Measurements from ENCODE around the gene PTK7. TPM values are rescaled to one million over a fixed set of nuclear protein-coding genes. Genes with fewer than 3 reads are reported as not detected.
A peak's percentile ranks its signal among the peaks of the same experiment; 100 is the strongest.
"Not testable (repeated sequence)": the region's sequence is repeated elsewhere in the genome, so short reads cannot be mapped to it uniquely, and the experiment has no call there.

The PTK7 gene
- polyA plus RNA-seq, 4 donors: 230 to 296 (median 261) TPM

GRCh38 chr6:43053545-43054205 is 22.4 kb upstream of the PTK7 start, which contains the start of gene CUL7:
CUL7 (minus strand) TSS chr6:43053851; CDS start chr6:43052788, 1,063 bp downstream.
- DNase-seq (ENCODE audit: low read depth in 4 of 4, low spot score in 2 of 4): peak; percentile 69 to 90 (median 82)

GRCh38 chr6:43054206-43054943 is 21.7 kb upstream of the PTK7 start:
- no peak for DNase-seq (ENCODE audit: low read depth in 4 of 4, low spot score in 2 of 4)

GRCh38 chr6:43055966-43056365 is 20.1 kb upstream of the PTK7 start:
- DNase-seq (ENCODE audit: low read depth in 4 of 4, low spot score in 2 of 4): no peak

- no peak for DNase-seq (ENCODE audit: low read depth in 4 of 4, low spot score in 2 of 4)
Measured at GRCh38 chr6:43058531-43058930, 17.6 kb upstream of the PTK7 start.

- DNase-seq (ENCODE audit: low read depth in 4 of 4, low spot score in 2 of 4): peak; percentile 89 to 98 (median 98)
Measured at GRCh38 chr6:43059168-43060033, 16.7 kb upstream of the PTK7 start, which contains the start of the genes KLC4 and MRPL2. KLC4 (plus strand) TSS chr6:43059631; CDS start chr6:43061336, 1,705 bp downstream. MRPL2 (minus strand) TSS chr6:43059434; CDS start chr6:43059381, 53 bp downstream.

GRCh38 chr6:43060034-43060754 is 15.9 kb upstream of the PTK7 start:
- no peak for DNase-seq (ENCODE audit: low read depth in 4 of 4, low spot score in 2 of 4)

- no peak for DNase-seq (ENCODE audit: low read depth in 4 of 4, low spot score in 2 of 4)
Measured at GRCh38 chr6:43060755-43061633, 15.1 kb upstream of the PTK7 start.

GRCh38 chr6:43061861-43062260 is 14.3 kb upstream of the PTK7 start:
- no peak for DNase-seq (ENCODE audit: low read depth in 4 of 4, low spot score in 2 of 4)

- DNase-seq (ENCODE audit: low read depth in 4 of 4, low spot score in 2 of 4): no peak
Measured at GRCh38 chr6:43062818-43063217, 13.3 kb upstream of the PTK7 start.

GRCh38 chr6:43070028-43070632 is 6.0 kb upstream of the PTK7 start:
- DNase-seq (ENCODE audit: low read depth in 4 of 4, low spot score in 2 of 4): peak in 1 of 4 donors; percentile 28

GRCh38 chr6:43074847-43075669 is 1.1 kb upstream of the PTK7 start:
- peak in 1 of 4 donors; percentile 36 for DNase-seq (ENCODE audit: low read depth in 4 of 4, low spot score in 2 of 4)

- no peak for DNase-seq (ENCODE audit: low read depth in 4 of 4, low spot score in 2 of 4)
Measured at GRCh38 chr6:43076464-43077332, 584 bp downstream of the PTK7 start.

- no peak for DNase-seq (ENCODE audit: low read depth in 4 of 4, low spot score in 2 of 4)
Measured at GRCh38 chr6:43077333-43077809, 1.3 kb downstream of the PTK7 start.

GRCh38 chr6:43077981-43078511 is 1.9 kb downstream of the PTK7 start:
- DNase-seq (ENCODE audit: low read depth in 4 of 4, low spot score in 2 of 4): no peak

GRCh38 chr6:43078691-43079090 is 2.6 kb downstream of the PTK7 start:
- no peak for DNase-seq (ENCODE audit: low read depth in 4 of 4, low spot score in 2 of 4)

GRCh38 chr6:43081043-43081442 is 4.9 kb downstream of the PTK7 start:
- DNase-seq (ENCODE audit: low read depth in 4 of 4, low spot score in 2 of 4): no peak

GRCh38 chr6:43081922-43082321 is 5.8 kb downstream of the PTK7 start:
- not testable (repeated sequence) for DNase-seq (ENCODE audit: low read depth in 4 of 4, low spot score in 2 of 4)
